ENCODE measurements around the gene PCDH9.

- no peak for TF ChIP-seq POLR2A (IDR thresholded peaks at IDR 0.05)
- no peak for TF ChIP-seq CTCF (IDR thresholded peaks at IDR 0.05)
- no peak for TF ChIP-seq EP300 (IDR thresholded peaks at IDR 0.05)
- no peak for TF ChIP-seq POLR2AphosphoS5 (IDR thresholded peaks at IDR 0.05)
Observed at GRCh38 chr13:67145950-67146349, 84.2 kb downstream of the PCDH9 start.
